Ovary (tissue), 3 donors: Measurements from ENCODE around the gene CBLIF.

Experiments used
- EP300 ChIP-seq: sonication (generic); formaldehyde crosslinking; IDR thresholded peaks from one replicate; pipeline ENCODE4 v1.6.1; 2017; ENCODE audit warnings: antibody characterized with exemption
- POLR2A ChIP-seq: fragments of 450-650 bp; IDR thresholded peaks from one replicate; pipeline ENCODE4 v1.6.1; 2017; ENCODE audit warnings: antibody characterized with exemption, mild to moderate bottlenecking, moderate library complexity
- TF ChIP-seq, protein P1 (sequence below), 3 donors: fragments of 450-650 bp in 2 of 3; fragments of 200-600 bp in 1 of 3; IDR thresholded peaks; one replicate each; pipeline versions ENCODE4 v1.5.1 to v1.8.0; 2016 to 2022; ENCODE audit warnings: antibody characterized with exemption in 3 of 3, mild to moderate bottlenecking in 1 of 3
- donor health status: DM: no; HTN: no; CAD: no.

DNA sequence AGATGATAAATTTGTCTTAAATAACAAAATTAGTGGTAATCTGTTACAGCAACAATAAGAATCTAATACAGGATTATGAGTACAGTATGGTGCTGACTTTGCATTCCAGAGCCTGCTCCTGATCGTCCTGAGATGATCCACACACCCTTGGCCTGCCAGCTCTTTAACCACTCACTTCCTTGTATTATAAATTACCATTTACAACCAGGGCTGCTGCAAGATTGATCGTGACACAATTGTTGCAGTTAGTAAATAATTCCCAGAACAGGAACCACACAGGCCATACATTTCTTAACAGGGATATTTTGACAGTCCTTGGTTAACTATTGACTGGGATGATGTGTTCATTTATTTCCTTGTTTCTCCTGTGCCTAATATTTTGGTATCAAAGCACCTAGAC is 3.8 kb upstream of the CBLIF start:
- no peak for TF ChIP-seq POLR2A
- TF ChIP-seq, protein P1, sequence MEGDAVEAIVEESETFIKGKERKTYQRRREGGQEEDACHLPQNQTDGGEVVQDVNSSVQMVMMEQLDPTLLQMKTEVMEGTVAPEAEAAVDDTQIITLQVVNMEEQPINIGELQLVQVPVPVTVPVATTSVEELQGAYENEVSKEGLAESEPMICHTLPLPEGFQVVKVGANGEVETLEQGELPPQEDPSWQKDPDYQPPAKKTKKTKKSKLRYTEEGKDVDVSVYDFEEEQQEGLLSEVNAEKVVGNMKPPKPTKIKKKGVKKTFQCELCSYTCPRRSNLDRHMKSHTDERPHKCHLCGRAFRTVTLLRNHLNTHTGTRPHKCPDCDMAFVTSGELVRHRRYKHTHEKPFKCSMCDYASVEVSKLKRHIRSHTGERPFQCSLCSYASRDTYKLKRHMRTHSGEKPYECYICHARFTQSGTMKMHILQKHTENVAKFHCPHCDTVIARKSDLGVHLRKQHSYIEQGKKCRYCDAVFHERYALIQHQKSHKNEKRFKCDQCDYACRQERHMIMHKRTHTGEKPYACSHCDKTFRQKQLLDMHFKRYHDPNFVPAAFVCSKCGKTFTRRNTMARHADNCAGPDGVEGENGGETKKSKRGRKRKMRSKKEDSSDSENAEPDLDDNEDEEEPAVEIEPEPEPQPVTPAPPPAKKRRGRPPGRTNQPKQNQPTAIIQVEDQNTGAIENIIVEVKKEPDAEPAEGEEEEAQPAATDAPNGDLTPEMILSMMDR (IDR thresholded peaks at IDR 0.05), result no peak
- TF ChIP-seq EP300, result no peak
